ENCODE results near the gene NPC1L1. TPM values are rescaled to one million over a fixed set of nuclear protein-coding genes. Genes with fewer than 3 reads are reported as not detected.
A peak's percentile ranks its signal among the peaks of the same experiment; 100 is the strongest.

NPC1L1 gene
- total RNA-seq, 1 donor from 2014 or later: 1.5 TPM

DNA sequence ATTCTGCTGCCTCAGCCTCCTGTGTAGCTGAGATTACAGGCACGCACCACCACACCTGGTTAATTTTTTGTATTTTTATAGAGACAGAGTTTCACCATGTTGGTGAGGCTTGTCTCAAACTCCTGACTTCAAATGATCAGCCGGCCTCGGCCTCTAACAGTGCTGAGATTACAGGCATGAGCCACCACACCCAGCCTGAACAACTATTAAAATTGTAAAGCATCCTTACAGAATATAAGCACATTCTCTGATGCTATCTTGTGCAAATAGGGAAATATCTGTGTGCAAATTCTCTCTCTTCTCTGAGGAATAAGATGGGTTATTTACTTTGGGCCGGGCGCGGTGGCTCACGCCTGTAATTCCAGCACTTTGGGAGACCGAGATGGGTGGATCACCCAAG is 63.2 kb downstream of the NPC1L1 start:
- DNase-seq (ENCODE audit: low read depth): no peak
- Histone ChIP-seq H3K27me3 (ENCODE audit: control insufficient read depth, insufficient read depth, low read length) (no peaks in the 10 kb centered on the region), H3K4me3 (ENCODE audit: low read depth, low read length) (no peak overlapping the region), H3K36me3 (ENCODE audit: control insufficient read depth, insufficient read depth, low read length) (no peaks in the 10 kb centered on the region)
- TF ChIP-seq, protein P1, sequence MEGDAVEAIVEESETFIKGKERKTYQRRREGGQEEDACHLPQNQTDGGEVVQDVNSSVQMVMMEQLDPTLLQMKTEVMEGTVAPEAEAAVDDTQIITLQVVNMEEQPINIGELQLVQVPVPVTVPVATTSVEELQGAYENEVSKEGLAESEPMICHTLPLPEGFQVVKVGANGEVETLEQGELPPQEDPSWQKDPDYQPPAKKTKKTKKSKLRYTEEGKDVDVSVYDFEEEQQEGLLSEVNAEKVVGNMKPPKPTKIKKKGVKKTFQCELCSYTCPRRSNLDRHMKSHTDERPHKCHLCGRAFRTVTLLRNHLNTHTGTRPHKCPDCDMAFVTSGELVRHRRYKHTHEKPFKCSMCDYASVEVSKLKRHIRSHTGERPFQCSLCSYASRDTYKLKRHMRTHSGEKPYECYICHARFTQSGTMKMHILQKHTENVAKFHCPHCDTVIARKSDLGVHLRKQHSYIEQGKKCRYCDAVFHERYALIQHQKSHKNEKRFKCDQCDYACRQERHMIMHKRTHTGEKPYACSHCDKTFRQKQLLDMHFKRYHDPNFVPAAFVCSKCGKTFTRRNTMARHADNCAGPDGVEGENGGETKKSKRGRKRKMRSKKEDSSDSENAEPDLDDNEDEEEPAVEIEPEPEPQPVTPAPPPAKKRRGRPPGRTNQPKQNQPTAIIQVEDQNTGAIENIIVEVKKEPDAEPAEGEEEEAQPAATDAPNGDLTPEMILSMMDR (IDR thresholded peaks at IDR 0.05; ENCODE audit: insufficient read depth, low read length, poor library complexity, severe bottlenecking): no peak

DNA sequence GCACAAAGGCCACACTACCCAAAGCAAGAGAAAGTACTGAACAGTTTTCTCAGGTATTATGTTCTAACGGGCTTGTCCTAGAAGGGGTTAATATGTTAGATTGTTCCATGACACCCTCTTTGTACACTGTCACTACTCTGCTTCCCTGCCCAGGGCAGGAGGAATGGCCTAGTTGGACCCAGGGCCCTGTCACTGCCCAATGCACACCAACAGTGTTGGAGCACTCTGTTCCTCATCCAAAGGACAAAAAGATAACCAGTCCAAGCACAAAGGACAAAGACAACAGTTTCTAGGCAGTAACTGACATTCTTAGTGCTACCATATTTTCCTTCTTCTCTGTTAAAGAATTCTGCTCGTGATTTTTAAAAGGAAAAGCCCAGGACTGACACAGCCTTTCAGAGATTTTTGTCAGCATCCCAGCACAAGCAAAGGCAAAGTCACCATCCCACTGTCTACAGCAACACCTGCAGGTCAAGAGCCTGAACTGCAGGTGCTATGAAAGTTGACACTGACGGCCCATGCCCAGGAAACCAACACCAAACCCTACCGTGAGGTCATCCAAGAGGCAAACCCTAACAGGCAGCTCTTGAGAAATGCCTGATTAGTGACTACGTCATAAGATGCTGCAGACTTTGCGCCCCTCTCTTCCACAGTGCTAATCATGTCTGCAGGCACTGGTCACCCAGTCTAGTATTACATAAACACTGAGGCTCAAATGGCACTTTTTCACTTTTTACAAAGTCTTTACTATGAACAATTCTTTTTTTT is 63.9 kb downstream of the NPC1L1 start:
- Histone ChIP-seq H3K27me3 (ENCODE audit: control insufficient read depth, insufficient read depth, low read length) (no peaks in the 10 kb centered on the region), H3K36me3 (ENCODE audit: control insufficient read depth, insufficient read depth, low read length) (no peaks in the 10 kb centered on the region), H3K4me3 (ENCODE audit: low read depth, low read length) (no peak overlapping the region)
- no peak for DNase-seq (ENCODE audit: low read depth)
- TF ChIP-seq, protein P1 (IDR thresholded peaks at IDR 0.05; ENCODE audit: insufficient read depth, low read length, poor library complexity, severe bottlenecking): peak; percentile 96

DNA sequence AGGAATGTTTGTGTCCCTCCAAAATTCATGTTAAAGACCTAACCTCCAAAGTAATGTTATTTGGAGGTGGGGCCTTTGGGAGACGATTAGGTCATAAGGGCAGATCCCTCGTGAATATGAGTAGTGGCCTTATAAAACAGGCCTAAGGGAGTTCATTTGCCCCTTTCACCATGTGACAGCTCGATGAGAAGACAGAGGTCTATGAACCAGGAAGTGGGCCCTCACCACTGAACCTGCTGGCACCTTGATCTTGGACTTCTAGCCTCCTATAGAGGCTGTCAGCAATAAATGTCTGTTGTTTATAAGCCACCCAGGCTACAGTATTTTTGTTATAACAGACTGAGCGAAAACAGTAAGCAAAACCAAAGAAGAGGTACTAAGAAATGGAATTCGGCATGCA is 64.8 kb downstream of the NPC1L1 start:
- no peak for DNase-seq (ENCODE audit: low read depth)
- H3K36me3 ChIP-seq (ENCODE audit: control insufficient read depth, insufficient read depth, low read length): no peaks in the 10 kb centered on the region
- H3K4me3 ChIP-seq (ENCODE audit: low read depth, low read length): no peak overlapping the region
- H3K27me3 ChIP-seq (ENCODE audit: control insufficient read depth, insufficient read depth, low read length): no peaks in the 10 kb centered on the region
- TF ChIP-seq, protein P1 (IDR thresholded peaks at IDR 0.05; ENCODE audit: insufficient read depth, low read length, poor library complexity, severe bottlenecking): no peak

DNA sequence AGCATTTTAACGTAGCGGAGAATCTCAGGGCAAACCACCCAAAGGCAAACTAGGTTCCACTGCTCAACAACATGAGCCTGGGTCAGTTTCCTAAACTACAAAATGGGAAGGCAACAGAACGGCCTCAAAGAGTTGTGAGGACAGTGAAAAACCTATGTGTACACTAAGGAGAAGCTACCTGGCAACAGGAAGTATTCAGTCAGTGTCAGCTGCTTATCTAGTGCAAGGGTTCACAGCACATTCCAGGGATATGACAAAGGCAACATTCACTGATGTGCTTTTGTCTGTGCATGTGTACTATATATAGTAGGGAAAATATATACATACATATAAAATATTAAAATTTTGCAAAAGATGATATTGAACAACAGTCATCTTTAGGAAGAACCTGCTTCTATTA is 67.8 kb downstream of the NPC1L1 start:
- no peak for DNase-seq (ENCODE audit: low read depth)
- Histone ChIP-seq H3K36me3 (ENCODE audit: control insufficient read depth, insufficient read depth, low read length) (no peaks in the 10 kb centered on the region), H3K27me3 (ENCODE audit: control insufficient read depth, insufficient read depth, low read length) (no peaks in the 10 kb centered on the region), H3K4me3 (ENCODE audit: low read depth, low read length) (no peak overlapping the region)
- TF ChIP-seq, protein P1 (IDR thresholded peaks at IDR 0.05; ENCODE audit: insufficient read depth, low read length, poor library complexity, severe bottlenecking): no peak

DNA sequence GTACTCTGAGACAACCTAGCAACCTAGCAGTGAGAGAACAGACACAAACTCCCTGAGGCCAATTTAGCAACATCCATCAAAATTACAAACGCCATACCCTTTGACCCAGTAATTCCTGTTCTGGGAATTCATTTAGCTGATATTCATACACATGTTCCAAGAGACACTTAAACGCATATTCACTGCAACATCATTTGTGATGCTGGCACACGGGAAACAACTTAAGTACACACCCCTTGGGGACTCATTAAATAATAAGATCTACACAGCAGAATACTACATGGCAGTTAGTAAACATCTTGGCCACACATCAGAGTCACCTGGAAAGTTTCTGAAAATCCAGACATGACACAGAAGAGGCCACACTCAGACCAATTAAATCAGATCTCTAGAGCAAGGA is 68.3 kb downstream of the NPC1L1 start:
- no peak for DNase-seq (ENCODE audit: low read depth)
- TF ChIP-seq, protein P1 (IDR thresholded peaks at IDR 0.05; ENCODE audit: insufficient read depth, low read length, poor library complexity, severe bottlenecking): no peak
- Histone ChIP-seq H3K27me3 (ENCODE audit: control insufficient read depth, insufficient read depth, low read length) (no peaks in the 10 kb centered on the region), H3K36me3 (ENCODE audit: control insufficient read depth, insufficient read depth, low read length) (no peaks in the 10 kb centered on the region), H3K4me3 (ENCODE audit: low read depth, low read length) (no peak overlapping the region)

DNA sequence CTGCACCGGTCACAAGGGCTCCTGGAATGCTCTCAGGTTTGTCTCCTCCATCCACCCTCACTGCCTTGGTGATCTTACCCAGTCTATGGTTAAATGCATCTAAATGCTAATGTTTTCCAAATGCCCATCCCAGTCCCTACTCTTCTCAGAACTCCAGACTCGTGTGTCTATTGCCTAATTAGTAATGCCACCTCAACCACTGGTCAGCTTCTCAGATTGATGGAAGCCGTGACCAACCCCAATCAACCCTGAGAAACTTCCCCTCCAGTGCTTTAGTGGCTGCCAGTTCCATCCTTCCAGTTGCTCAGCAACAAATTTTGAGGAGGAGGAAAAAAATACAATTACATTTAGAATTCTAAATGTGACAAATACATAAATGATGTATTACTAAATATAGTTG is 69.3 kb downstream of the NPC1L1 start:
- H3K36me3 ChIP-seq (ENCODE audit: control insufficient read depth, insufficient read depth, low read length): no peaks in the 10 kb centered on the region
- TF ChIP-seq, protein P1 (IDR thresholded peaks at IDR 0.05; ENCODE audit: insufficient read depth, low read length, poor library complexity, severe bottlenecking): no peak
- no peak for DNase-seq (ENCODE audit: low read depth)
- no peak overlapping the region for H3K4me3 ChIP-seq (ENCODE audit: low read depth, low read length)
- H3K27me3 ChIP-seq (ENCODE audit: control insufficient read depth, insufficient read depth, low read length): no peaks in the 10 kb centered on the region
